ENCODE results near the gene TMEM131L. TPM values are rescaled to one million over a fixed set of nuclear protein-coding genes. Genes with fewer than 3 reads are reported as not detected.
"Not testable (repeated sequence)": the region's sequence is repeated elsewhere in the genome, so short reads cannot be mapped to it uniquely, and the experiment has no call there.

The TMEM131L gene
- total RNA-seq, 1 experiment from 2014 or later = 9.7 TPM

DNA sequence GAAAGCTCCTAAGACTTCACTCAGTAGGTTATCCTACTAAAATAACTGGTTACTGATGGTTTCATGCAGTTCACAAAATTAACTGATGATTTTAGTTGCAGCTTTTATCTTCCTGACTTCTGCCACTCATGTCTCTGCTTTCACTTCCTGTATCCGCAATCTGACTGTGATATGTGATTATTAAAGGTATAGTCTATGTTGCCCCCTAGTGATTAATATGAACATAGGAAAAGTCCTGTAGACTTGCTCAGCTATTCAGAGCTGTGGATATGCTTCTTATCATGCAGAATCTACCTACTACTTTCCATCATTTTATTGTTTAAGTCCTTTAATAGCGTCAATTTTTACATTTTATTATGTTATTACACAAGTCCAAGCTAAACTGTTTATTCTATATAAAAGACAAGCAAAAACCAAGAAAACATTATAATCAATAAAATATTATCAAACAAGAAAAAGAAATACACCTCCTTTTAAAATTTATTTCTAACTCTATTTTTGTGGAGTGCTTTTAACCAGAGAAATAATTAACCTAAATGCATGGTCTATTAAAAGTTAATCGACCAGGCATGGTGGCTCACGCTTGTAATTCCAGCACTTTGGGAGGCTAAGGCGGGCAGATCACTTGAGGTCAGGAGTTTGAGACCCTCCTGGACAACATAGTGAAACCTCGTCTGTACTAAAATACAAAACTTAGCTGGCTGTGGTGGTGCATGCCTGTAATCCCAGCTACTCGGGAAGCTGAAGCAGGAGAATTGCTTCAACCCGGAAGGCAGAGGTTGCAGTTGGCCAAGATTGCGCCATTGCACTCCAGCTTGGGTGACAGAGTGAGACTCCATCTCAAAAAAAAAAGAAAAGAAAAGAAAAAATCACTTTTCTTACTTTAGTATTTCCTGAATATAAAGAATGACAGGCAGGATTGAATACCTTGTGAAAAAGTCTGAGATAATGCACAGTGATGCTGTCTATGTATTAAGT is 177.5 kb downstream of the TMEM131L start:
- peak; percentile 47 for DNase-seq (ENCODE audit: extremely low read depth, low read depth)

DNA sequence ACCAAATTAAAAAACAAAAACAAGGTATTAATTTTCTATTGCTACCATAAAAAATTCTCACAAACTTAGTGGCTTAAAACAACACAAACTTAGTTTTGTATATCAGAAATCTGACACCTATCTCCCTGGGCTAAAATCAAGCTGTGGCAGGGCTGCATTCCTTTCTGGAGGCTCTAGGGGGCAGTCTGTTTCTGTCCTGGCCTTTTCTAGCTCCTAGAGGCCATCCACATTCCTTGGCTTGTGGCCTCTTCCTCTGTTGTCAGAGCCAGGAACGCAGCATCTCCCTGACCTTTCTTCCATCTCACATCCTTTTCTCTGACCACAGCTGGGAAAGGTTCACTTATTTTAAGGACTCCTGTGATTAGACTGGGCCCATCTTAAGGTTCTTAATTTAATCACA is 179.0 kb downstream of the TMEM131L start:
- DNase-seq (ENCODE audit: extremely low read depth, low read depth) = no peak

DNA sequence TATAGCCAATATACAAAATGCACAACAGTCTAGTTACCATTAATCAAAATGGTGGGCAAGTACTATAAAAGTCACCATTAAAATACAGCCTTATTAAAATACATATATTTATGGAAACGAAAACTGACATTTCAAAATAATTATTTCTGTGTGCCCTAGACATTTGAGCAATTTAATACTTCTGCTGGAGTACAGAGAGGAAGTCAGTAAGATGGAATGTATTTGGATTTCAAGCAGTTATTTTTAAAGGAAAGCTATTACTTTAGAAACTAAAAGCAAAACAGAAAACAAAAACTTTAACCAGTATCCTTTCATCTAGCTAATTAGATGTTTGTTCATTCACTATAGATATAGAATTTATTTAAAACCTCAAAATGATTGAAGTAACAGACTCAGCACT is 180.1 kb downstream of the TMEM131L start:
- DNase-seq (ENCODE audit: extremely low read depth, low read depth) = no peak

DNA sequence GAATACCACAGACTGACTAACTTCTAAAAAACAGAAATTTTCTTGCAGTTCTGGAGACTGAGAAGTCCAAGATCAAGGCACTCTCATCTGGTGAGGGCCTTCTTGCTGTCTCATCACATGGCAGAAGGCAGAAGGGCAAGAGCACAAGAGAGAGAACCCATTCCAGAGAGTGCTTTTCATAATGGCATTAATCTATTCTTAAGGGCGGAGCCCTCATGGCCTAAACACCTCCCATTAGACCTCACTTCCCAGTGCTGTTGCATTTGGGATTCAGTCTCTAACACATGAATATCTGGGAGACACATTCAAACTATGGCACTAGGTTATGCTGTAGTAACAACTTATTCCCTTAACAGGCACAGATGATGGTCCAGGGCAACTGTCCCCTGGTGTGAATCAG is 180.8 kb downstream of the TMEM131L start:
- no peak for DNase-seq (ENCODE audit: extremely low read depth, low read depth)

DNA sequence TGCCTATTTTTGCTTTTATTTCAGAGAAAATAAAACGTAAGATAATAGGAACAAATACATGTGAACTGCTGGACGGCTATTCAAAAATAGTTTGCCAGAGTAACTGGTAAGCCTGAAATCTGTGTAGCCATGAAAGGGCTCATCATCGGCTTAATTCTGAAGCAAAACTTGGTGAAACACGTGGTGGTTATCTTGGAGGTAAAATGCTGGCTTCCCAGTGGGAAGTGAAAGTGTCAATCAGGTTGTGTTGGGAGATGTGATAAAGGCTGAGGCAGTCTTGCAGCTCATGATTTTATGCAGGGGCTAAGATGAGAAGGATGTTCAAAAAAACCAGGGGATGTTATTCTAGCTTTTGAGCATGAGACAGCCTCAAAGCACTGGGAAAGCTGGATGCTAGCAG is 181.8 kb downstream of the TMEM131L start:
- no peak for DNase-seq (ENCODE audit: extremely low read depth, low read depth)

DNA sequence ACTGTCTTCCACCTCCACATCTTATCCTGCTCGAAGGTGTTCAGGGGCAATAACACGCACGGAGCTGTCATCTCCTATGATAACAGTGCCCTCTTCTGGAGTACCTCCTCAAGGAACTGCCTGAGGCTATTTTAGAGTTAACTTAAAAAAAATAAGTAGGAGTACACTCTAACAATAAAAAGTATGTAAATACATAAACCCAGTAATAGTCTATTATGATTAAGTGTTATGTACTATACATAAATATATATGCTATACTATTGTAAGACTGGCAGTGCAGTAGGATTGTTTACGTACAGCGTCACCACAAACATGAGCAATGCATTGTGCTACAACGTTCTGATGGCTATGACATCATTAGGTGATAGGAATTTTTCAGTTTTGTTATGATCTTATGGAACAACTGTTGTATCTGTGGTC is 183.4 kb downstream of the TMEM131L start:
- peak; percentile 12 for DNase-seq (ENCODE audit: extremely low read depth, low read depth)

DNA sequence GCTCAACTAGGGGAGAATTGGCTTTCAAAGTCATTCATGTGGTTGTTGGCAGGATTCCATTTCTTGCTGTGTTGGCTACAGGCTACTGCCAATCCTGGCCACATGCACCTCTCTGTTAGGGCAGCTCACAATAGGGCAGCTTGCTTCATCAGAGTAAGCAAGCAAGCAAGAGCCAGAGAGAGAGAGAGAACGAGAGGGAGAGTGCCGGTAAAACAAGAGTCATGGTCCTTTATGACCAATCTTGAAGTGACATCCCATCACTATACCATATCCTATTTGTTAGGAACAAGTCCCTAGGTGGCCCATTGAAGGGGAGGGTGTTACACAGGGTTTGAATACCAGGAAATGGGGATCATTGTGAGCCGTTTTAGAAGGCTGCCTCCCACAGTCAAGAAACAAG is 185.0 kb downstream of the TMEM131L start:
- no peak for DNase-seq (ENCODE audit: extremely low read depth, low read depth)

DNA sequence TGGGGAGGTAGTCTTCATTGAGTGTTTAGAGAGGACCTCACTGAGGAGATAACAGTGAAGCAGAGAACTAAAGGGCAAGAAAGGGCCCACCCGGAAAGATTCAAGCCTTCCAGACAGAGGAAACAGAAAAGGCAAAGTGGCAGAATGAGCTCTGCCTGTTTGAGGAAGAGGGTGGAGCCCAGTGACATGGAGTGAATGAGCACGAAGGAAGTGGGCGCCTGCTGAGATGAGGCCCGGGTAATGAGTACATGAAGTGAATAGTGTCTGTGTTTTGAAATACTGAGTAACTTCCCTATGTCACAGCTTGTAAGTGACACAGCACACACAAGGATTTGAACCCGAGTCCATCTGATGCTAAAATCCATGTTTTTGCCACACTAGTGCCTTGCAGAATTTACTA is 185.4 kb downstream of the TMEM131L start:
- DNase-seq (ENCODE audit: extremely low read depth, low read depth) = no peak

DNA sequence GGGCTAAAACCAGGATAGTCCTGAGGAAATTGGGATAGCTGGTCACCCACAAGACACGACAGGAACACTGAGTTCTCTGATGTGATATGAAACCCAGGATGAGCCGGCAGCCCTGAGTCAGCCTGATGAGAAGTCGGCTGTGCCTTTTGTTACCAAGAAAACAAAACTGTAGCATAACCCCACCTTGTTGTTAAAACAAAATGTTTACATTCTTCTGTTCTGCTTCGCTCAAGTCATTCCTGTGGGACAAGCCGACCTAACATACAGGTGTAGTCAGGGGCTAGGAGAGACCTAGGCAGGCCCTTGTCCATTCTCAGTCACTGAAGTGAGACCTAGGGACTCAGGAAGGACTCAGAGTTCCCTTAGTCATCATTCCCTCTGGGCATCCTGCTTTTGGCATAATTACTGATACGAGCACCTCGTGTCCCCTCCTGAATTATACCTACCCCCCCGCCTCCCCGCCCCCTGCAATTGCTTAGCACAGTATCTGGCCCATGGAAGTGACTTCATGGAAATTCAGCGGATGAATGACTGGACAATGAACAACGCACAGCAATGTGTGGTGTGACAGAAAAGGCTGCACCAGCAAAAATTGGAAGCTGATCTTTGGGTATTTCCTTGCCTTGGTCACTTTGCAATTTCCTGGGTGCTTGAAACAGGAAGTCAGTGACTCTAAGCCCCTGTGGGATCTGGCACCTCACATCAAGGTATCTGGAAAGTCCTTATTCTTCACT is 186.1 kb downstream of the TMEM131L start:
- no peak for DNase-seq (ENCODE audit: extremely low read depth, low read depth)

DNA sequence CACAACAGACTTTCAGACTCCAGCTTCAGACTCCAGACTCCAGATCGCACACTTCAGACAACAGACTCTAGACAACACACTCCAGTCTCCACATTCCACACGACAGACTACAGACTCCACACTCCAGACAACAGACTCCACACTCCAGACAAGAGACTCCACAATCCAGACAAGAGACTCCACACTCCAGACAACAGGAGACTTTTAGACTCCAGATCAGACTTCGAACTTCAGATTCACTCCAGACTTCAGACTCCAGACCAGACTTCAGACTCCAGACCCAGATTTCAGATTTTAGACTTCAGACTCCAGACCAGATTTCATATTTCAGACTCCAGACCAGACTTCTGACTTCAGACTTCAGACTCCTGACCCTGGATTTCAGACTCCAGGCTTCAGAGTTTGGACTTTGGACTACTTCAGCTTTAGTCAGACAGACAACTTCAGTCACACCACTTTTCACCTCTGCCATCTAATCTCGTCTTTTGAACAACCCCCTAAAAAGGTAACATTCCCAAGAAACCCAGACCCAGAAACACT is 188.9 kb downstream of the TMEM131L start:
- no peak for DNase-seq (ENCODE audit: extremely low read depth, low read depth)

DNA sequence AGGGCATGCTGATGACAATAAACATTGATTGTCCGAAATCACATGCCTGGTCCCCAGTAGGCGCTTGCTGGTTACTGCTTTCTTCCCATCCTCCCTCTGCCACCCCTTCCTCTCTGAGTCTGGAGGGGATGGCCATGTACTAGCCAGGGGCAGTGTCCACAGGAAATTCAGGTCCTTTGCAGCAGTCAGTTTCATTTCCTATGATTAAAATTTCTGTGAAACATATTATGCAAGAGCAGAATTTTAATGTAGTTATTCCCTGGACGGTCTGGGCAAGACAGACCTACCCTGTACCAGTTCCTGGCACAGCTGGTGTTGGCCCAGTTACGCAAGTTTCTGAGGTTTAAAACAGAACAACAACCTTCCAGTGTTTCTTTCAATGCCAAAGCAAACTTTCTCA is 189.8 kb downstream of the TMEM131L start:
- no peak for DNase-seq (ENCODE audit: extremely low read depth, low read depth)

DNA sequence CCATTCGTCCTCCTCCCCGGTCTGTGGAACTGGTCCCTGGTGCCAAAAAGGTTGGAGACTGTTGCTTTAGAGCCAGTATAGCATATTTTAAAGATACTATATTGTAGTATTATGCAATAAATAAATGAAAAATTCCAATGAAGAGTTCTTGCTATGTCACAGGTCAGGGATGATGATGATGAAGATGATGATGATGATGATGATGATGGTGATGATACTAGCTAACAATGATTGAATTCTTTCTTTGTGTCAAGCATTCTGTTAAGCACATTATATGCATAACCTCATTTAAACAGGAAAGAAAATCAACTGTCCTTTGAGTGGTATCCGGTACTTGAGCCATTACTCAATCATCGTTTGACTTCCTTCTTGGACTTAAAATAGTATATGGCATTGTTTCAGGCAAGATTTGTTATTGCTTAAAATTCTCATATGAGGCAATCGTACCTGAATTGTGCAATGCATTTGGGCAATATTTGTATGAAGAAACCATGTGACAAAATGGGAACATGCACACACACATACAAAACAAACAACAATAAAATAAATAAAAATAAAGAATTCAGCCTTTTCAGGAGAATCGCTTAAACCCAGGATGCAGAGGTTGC is 195.2 kb downstream of the TMEM131L start:
- no peak for DNase-seq (ENCODE audit: extremely low read depth, low read depth)

DNA sequence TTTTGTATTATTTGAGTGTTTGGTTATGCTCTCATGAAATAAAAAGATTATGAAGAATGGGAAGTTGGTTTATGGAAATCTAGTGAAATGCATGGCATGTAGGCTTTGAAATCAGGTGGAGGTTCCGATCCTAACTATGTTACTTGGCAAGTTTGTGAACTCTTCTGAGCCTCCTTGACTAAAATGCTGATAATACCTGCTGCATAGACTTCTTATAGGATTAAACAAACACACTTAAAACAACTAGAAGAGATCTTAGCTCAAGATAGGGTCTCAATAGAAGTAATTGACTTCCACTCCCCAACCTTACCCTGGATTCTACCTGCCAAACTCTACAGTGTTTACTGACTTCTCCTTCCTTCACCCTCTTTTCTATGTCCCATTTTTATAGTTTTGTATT is 195.7 kb downstream of the TMEM131L start:
- no peak for DNase-seq (ENCODE audit: extremely low read depth, low read depth)

DNA sequence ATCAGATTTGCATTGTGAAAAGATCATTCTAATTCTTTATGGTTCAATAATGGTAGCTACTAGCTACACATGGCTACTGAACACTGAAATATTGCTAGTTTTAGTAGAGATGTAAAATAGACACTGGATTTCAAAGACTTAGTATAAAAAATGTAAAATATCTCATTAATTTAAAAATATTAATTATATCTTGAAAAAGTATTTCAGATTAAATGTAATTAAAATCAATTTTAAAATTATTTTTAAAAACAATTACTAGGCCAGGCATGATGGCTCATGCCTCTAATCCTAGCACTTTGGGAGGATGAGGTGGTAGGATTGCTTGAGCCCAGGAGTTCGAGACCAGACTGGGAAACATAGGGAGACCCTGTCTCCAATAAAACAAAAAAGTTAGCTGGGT is 197.5 kb downstream of the TMEM131L start:
- no peak for DNase-seq (ENCODE audit: extremely low read depth, low read depth)

DNA sequence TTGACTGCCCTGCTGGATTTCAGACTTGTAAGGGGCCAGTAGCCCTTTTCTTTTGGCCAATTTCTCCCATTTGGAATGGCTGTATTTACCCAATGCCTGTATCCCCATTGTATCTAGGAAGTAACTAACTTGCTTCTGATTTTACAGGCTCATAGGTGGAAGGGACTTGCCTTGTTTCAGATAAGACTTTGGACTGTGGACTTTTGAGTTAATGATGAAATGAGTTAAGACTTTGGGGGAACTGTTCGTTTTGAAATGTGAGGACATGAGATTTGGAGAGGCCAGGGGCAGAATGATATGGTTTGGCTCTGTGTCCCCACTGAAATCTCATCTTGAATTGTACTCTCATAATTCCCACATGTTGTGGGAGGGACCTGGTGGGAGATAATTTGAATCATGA is 200.3 kb downstream of the TMEM131L start:
- not testable (repeated sequence) for DNase-seq (ENCODE audit: extremely low read depth, low read depth)

DNA sequence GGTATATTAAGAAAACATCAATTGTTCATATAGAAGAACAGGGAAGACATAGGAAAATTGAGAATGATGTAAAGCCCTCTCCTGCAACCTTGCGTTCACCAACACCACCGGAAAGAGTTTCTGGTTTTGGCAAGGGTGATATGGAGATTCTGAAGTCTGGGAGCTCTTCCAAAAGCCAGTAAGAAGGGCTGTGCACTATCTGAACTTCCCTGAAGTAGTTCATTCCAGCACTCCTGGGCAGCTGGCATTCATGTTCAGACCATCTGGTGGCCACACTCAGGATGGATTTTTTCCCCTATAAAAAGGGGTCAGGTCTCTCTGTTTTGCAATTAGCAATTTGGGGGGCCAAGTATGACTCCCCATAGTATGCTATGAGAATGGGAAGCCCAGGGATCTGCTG is 202.5 kb downstream of the TMEM131L start:
- DNase-seq (ENCODE audit: extremely low read depth, low read depth) = no peak

DNA sequence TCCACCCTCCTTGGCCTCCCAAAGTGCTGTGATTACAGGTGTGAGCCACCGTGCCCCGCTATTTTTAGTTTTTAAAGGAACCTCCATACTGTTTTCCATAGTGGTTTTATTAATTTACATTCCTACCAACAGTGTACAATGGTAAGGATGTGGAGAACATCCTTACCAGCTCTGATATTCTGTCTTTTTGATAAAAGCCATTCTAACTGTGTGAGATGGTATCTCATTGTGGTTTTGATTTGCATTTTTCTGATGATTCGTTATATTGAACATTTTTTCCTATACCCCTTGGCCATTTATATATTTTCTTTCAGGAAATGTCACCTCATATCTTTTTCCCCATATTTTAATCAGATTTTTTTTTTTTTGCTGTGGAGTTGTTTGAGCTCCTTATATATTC is 203.7 kb downstream of the TMEM131L start:
- DNase-seq (ENCODE audit: extremely low read depth, low read depth) = no peak

DNA sequence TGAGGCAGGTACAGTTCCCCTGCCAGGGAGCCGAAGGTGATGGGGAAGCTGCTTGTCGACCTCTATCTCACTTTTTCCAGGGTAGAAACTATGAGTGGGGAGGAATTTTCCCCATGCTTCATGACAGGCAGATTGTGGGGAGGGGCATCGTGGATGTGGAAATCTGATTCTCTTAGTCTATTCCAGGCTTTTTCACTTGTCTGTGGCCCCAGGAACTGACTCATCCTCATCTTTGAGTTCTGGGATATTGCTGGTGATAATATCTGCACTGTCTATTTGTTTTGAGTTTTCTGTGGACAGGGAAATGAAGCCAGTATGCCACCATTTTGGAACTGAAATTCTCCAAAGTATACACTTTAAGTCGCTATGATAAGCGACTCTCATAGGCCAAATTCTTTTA is 210.3 kb downstream of the TMEM131L start:
- DNase-seq (ENCODE audit: extremely low read depth, low read depth) = no peak

DNA sequence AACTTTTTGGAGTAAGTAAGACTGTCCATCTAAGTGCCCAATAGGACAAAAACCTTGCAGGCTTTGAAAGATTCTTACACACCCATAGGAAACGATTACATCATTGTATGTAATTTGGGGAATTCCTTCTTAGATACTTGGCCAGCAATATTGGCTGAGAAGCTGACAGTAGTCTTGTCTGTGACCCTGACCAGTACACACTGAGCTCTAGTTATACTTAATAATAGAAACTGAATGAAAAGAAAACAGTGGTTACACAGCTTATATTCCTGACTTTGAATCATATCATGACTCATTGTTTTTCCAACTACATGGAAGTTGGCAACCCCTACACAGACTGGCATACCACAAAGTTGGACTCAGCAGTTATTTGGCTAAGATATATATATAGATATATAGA is 210.8 kb downstream of the TMEM131L start:
- DNase-seq (ENCODE audit: extremely low read depth, low read depth) = no peak

DNA sequence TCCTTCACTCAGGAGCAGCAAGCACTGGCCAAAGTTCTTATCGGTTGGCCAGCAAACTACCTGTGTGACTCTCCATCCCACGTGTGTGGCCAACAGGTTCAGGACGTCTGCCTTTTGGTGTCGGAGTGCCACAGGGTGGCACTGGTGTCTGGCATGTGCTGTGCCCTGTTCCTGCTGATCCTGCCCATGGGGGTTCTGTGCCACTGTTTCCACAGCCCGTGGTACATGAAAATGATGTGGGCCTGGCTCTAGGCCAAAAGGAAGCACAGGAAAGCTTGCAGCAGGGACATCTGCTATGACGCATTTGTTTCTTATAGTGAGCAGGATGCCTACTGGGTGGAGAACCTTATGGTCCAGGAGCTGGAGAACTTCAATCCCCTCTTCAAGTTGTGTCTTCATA is 213.3 kb downstream of the TMEM131L start:
- DNase-seq (ENCODE audit: extremely low read depth, low read depth) = no peak

DNA sequence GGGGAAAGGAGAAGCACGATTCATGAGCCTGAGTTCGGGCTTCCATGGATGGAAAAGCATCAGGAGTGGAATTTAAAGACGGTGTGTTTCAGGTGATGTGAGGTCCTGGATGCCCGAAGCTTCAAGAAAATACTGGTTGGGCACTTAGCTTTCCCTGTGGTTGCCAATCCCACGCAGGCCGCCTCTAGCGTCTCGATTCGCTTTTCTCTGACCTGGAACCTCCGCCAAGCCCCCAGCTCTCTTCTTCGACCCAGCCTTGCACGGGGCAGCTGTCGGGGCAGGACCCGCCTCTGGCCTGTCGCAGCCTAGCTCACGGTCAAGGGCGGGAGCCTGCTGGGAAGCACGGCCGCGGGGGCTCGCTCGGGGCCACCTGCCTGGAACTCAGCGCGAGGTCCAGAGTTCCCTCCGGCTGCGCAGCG is 217.6 kb downstream of the TMEM131L start:
- DNase-seq (ENCODE audit: extremely low read depth, low read depth) = no peak

Measured in NCI-H460 (cell line).